ENCODE results near the gene N4BP3.

- TF ChIP-seq CTCF (IDR thresholded peaks at IDR 0.05; ENCODE audit: insufficient read depth, low read length, poor library complexity, severe bottlenecking) (no peak), EZH2phosphoT487 (conservative IDR thresholded peaks at IDR 0.05; ENCODE audit: low read length) (no peak)
These were observed 9.0 kb downstream of the N4BP3 start for GRCh38 chr5:178122346-178122745.

All from SU-DHL-6 (cell line).